Cardiac muscle cell (in vitro differentiated cells and primary cell): ENCODE measurements around the gene PRICKLE2. TPM values are rescaled to one million over a fixed set of nuclear protein-coding genes. Genes with fewer than 3 reads are reported as not detected.

ENCODE experiments used
- DNase-seq, 2 donors: peaks; one replicate each; pipeline versions ENCODE4 v3.0.0 to v3.0.0-alpha.2; 2010 to 2017; ENCODE audit warnings: low read depth in 1 of 2, low spot score in 1 of 2
- H3K27ac ChIP-seq: fragments of 200-600 bp; sonication (generic); 2 replicates; pipeline ENCODE4 v1.5.1; 2016
- H3K27me3 ChIP-seq: fragments of 200-600 bp; sonication (generic); 2 replicates; pipeline ENCODE4 v1.6.0; 2016; ENCODE audit warnings: control low read depth
- H3K36me3 ChIP-seq: fragments of 200-600 bp; sonication (generic); 2 replicates; pipeline ENCODE4 v1.5.1; 2016; ENCODE audit warnings: control low read depth
- H3K4me1 ChIP-seq: fragments of 200-600 bp; sonication (generic); 2 replicates; pipeline ENCODE4 v1.8.1; 2017; ENCODE audit warnings: low read depth, mild to moderate bottlenecking, mixed run types
- H3K4me3 ChIP-seq: fragments of 200-600 bp; sonication (generic); 2 replicates; pipeline ENCODE4 v1.5.1; 2016; ENCODE audit warnings: mild to moderate bottlenecking
- H3K9me3 ChIP-seq: fragments of 200-600 bp; sonication (generic); 2 replicates; pipeline ENCODE4 v1.5.1; 2017; ENCODE audit warnings: low read depth, mild to moderate bottlenecking, control low read depth
- polyA plus RNA-seq: library from polyadenylated mRNA; unstranded; fragments of >200 nt; fragmentation: Nextera tagmentation; extraction: Ambion mirVana; gene quantifications from 2 replicates; pipeline ENCODE4 v1.2.1, GENCODE V29; 2016
- total RNA-seq: library from RNA; depleted of rRNA; stranded (reverse); fragments of >200 nt; gene quantifications from 2 replicates; pipeline ENCODE4 v1.2.3, GENCODE V29; 2016
- TF ChIP-seq, protein P1 (sequence below): IDR thresholded peaks from 2 replicates; pipeline ENCODE4 v1.5.1; 2012; ENCODE audit warnings: low read depth, mild to moderate bottlenecking, low read length

The PRICKLE2 gene
- total and polyA plus RNA-seq, 2 experiments from 2014 or later: 4.3 to 11.7 TPM

DNA sequence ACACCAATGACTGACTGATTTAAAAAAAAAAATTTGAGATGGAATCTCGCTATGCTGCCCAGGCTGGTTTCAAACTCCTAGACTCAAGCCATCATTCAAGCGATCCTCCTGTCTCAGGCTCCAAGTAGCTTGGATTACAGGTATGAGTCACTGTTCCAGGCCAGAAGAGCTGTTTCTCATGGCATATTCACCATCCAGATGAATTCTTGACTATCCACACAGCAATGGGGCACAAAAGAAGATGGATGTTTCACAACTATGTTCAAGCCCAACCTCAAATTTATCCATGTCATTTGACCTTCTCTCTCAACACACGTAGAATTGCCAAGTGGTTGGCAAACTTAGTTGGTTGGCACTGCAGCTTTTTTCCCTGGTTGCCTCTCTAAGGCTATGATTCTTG lies 40.6 kb downstream of the PRICKLE2 start:
- H3K27me3 ChIP-seq: no peaks in the 10 kb centered on the region
- H3K36me3 ChIP-seq: no peaks in the 10 kb centered on the region
- no peak overlapping the region for H3K27ac ChIP-seq
- peaks cover 17% of the 10 kb centered on the region for H3K4me1 ChIP-seq
- no peak overlapping the region for H3K4me3 ChIP-seq
- no peak for DNase-seq
- no peaks in the 10 kb centered on the region for H3K9me3 ChIP-seq
- TF ChIP-seq, protein P1, sequence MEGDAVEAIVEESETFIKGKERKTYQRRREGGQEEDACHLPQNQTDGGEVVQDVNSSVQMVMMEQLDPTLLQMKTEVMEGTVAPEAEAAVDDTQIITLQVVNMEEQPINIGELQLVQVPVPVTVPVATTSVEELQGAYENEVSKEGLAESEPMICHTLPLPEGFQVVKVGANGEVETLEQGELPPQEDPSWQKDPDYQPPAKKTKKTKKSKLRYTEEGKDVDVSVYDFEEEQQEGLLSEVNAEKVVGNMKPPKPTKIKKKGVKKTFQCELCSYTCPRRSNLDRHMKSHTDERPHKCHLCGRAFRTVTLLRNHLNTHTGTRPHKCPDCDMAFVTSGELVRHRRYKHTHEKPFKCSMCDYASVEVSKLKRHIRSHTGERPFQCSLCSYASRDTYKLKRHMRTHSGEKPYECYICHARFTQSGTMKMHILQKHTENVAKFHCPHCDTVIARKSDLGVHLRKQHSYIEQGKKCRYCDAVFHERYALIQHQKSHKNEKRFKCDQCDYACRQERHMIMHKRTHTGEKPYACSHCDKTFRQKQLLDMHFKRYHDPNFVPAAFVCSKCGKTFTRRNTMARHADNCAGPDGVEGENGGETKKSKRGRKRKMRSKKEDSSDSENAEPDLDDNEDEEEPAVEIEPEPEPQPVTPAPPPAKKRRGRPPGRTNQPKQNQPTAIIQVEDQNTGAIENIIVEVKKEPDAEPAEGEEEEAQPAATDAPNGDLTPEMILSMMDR: no peak

DNA sequence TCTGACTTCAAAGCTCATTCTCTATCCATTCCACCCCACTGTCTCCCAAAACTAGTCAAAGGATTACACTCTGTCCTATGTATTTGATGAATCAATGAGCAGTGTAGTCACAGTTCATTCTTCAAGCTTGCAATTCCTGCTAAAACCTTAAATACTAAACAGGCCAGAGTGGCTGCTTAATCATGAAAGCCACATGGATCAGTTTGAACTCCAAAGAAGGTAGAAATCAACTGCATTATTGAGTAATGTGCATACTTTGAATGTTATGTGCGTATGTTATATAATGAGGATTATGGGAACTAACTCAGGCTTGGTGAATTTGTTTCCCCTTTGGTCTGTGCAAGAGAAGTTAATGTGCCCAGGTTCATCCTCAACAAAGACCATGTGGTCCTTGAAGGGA lies 45.4 kb downstream of the PRICKLE2 start:
- H3K27me3 ChIP-seq: no peaks in the 10 kb centered on the region
- H3K9me3 ChIP-seq: no peaks in the 10 kb centered on the region
- H3K4me3 ChIP-seq: no peak overlapping the region
- no peak for DNase-seq
- no peak overlapping the region for H3K27ac ChIP-seq
- no peaks in the 10 kb centered on the region for H3K36me3 ChIP-seq
- TF ChIP-seq, protein P1: no peak
- H3K4me1 ChIP-seq: no peaks in the 10 kb centered on the region

DNA sequence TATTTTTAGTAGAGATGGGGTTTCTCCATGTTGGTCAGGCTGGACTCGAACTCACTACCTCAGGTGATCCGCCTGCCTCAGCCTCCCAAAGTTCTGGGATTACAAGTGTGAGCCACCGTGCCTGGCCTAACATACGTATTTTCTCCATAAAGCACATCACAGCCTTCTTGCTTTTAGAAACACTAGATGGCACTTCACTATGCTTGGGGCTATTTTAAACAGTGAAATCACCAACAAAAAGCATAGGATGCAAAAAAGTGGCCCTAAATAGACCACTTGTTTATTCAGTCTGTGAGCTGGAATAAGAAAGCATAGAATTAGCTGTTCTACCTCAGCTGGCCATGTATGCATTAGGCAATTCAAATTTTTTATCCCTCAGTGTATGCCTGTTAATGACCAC lies 46.0 kb downstream of the PRICKLE2 start:
- DNase-seq: no peak
- Histone ChIP-seq H3K27me3 (no peaks in the 10 kb centered on the region), H3K4me1 (no peaks in the 10 kb centered on the region), H3K9me3 (no peaks in the 10 kb centered on the region), H3K4me3 (no peak overlapping the region), H3K36me3 (no peaks in the 10 kb centered on the region), H3K27ac (no peak overlapping the region)
- TF ChIP-seq, protein P1: no peak

DNA sequence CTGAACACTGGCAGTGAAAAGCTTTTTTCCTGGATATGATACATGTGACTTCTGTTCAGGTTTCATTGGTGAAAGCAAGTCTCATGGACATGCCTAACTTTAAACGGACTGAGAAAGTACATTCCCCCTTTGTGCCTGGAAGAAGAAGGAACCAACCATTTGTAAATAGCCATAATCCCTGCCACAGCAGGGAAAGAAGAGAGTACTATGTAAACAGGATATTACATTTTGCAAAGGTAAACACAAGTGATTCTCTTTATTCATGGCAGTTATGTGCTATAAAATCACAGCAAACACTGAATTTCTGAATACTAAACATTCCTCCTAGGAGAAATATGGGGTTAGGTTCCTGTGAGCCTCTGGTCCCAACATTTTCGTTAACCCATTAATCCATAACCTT lies 46.8 kb downstream of the PRICKLE2 start:
- H3K27ac ChIP-seq: no peak overlapping the region
- H3K4me1 ChIP-seq: peaks cover 4% of the 10 kb centered on the region
- H3K27me3 ChIP-seq: no peaks in the 10 kb centered on the region
- no peaks in the 10 kb centered on the region for H3K9me3 ChIP-seq
- TF ChIP-seq, protein P1: no peak
- H3K4me3 ChIP-seq: no peak overlapping the region
- no peak for DNase-seq
- H3K36me3 ChIP-seq: no peaks in the 10 kb centered on the region

DNA sequence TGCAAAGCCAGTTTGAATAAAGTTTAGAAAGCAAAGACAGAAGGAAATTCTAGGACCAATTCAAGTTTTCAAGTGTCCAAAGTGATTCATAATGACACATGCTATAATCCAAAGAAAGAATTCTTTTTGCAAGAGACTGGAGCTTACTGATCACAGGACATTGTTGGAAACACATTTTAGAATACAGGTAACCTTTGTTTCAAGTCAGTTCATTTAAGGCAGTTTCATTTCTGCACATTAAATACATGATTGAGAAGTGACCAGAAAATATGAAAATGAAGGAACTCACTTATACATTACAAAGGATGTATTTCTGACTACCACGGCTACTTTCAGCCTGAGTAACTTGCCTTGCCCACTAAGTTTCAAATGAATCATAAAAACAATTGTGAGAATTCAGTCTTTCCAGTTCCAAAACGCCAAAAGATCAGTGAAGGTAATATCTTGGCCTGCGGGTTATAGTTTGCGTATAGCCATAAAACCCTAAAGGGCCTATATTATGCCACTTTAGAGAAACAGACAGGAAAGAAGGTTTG lies 48.7 kb downstream of the PRICKLE2 start:
- H3K4me1 ChIP-seq: peaks cover 4% of the 10 kb centered on the region
- no peak for DNase-seq
- H3K9me3 ChIP-seq: no peaks in the 10 kb centered on the region
- TF ChIP-seq, protein P1: no peak
- H3K27me3 ChIP-seq: no peaks in the 10 kb centered on the region
- no peak overlapping the region for H3K27ac ChIP-seq
- H3K4me3 ChIP-seq: no peak overlapping the region
- H3K36me3 ChIP-seq: no peaks in the 10 kb centered on the region

DNA sequence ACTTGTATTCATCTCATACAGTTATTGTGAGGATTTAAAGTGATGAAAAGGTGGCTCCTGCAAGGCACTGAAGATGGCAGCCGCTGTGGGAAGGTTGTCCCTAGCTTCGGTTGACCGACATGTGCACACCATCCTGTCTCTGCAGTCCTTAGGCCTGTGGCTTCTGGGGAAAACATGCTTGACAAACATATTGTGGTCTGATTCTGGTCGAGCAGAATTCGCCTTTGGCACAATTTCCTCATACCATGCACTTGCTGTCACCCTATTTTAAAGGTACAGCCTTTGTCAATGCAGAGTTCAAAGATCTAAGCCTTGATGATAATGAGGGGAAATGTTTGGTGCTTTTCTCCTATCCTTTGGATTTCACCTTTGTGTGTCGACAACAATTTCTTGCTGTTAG lies 50.9 kb downstream of the PRICKLE2 start:
- Histone ChIP-seq H3K4me1 (peaks cover 4% of the 10 kb centered on the region), H3K4me3 (no peak overlapping the region), H3K27me3 (no peaks in the 10 kb centered on the region), H3K27ac (no peak overlapping the region), H3K9me3 (no peaks in the 10 kb centered on the region), H3K36me3 (no peaks in the 10 kb centered on the region)
- TF ChIP-seq, protein P1: no peak
- DNase-seq: no peak
